Ovary (tissue), 9 donors: ENCODE measurements around the gene FBXW7. TPM values are rescaled to one million over a fixed set of nuclear protein-coding genes. Genes with fewer than 3 reads are reported as not detected.

Source experiments
- DNase-seq, 5 donors: peaks; one replicate each; pipeline ENCODE4 v3.0.0-alpha.2; 2019 to 2020
- H3K27ac ChIP-seq, 2 donors: fragments of 200-600 bp; one replicate each; pipeline versions ENCODE4 v1.5.1 to v1.8.0; 2019 to 2022
- H3K27me3 ChIP-seq: fragments of 200-600 bp; one replicate; pipeline ENCODE4 v1.8.0; 2022
- H3K36me3 ChIP-seq: fragments of 200-600 bp; sonication (generic); one replicate; pipeline ENCODE4 v1.5.1; 2019
- H3K4me1 ChIP-seq: one replicate; pipeline ENCODE4 v1.8.1; 2013; ENCODE audit warnings: mild to moderate bottlenecking, moderate library complexity; ENCODE audit not compliant: insufficient read depth
- H3K4me3 ChIP-seq: fragments of 200-600 bp; sonication (generic); one replicate; pipeline ENCODE4 v1.5.1; 2017
- H3K9me3 ChIP-seq, 2 donors: fragments of 200-600 bp in 1 of 2; sonication (generic) in 1 of 2; one replicate each; pipeline versions ENCODE4 v1.5.1 to v1.8.1; 2013 to 2019; ENCODE audit warnings: mild to moderate bottlenecking in 1 of 2, moderate library complexity in 1 of 2
- EP300 ChIP-seq: sonication (generic); formaldehyde crosslinking; IDR thresholded peaks from one replicate; pipeline ENCODE4 v1.6.1; 2017; ENCODE audit warnings: antibody characterized with exemption
- POLR2A ChIP-seq: fragments of 450-650 bp; IDR thresholded peaks from one replicate; pipeline ENCODE4 v1.6.1; 2017; ENCODE audit warnings: antibody characterized with exemption, mild to moderate bottlenecking, moderate library complexity
- WGBS, 3 donors: extraction: QIAGEN DNeasy Blood & Tissue Kit in 1 of 3; methylation state at CpG; one replicate each; pipeline versions ENCODE4 v1.1.5 to v1.1.7; 2013 to 2017; 5-methylcytosine and 5-hydroxymethylcytosine counted together
- intact Hi-C, 4 donors: fragments of 100-400 bp; cut with DNase I; formaldehyde crosslinking; loops; one replicate each; pipeline versions ENCODE4 v1.11.0 to v1.15.1; 2022 to 2023
- polyA plus RNA-seq, 2 donors: library from polyadenylated mRNA; stranded (reverse); fragments of 200-250 nt in 1 of 2; fragments of 350-450 nt in 1 of 2; fragmentation: Illumina TruSeq in 1 of 2; extraction: RNeasy Lipid Tissue Mini Kit (QIAGEN cat#74804) in 1 of 2; gene quantifications; one replicate each; pipeline ENCODE4 v1.2.3, GENCODE V29; 2013 to 2014
- total RNA-seq, 7 donors: library from RNA; depleted of rRNA in 2 of 7; stranded (reverse); fragments of >200 nt in 2 of 7; fragmentation: NEBNext Ultra II Directional in 3 of 7; extraction: Animal tissue kit (Norgen Biotek cat#: 25700) in 3 of 7; gene quantifications; one replicate each; pipeline versions ENCODE4 v1.1.0 to v1.2.4, GENCODE V29; 2016 to 2023
- TF ChIP-seq, protein P1 (sequence below), 3 donors: fragments of 450-650 bp in 2 of 3; fragments of 200-600 bp in 1 of 3; IDR thresholded peaks; one replicate each; pipeline versions ENCODE4 v1.5.1 to v1.8.0; 2016 to 2022; ENCODE audit warnings: antibody characterized with exemption in 3 of 3, mild to moderate bottlenecking in 1 of 3
- donor health status: DM: no; HTN: no; CAD: no; lungs with moderate emphysema.
- donor health status: DM: no; HTN: no; CAD: no.
- donor health status: Bipolar disorder and iron deficiency.
- donor health status: DM: yes; HTN: yes; CAD: no.
- donor health status: DM: no; HTN: no; CAD: no.
- donor health status: DM: yes; HTN: yes; CAD: no.

Gene FBXW7
- total and polyA plus RNA-seq, 9 donors, result 9.1 to 66.8 (median 42.9) TPM

DNA sequence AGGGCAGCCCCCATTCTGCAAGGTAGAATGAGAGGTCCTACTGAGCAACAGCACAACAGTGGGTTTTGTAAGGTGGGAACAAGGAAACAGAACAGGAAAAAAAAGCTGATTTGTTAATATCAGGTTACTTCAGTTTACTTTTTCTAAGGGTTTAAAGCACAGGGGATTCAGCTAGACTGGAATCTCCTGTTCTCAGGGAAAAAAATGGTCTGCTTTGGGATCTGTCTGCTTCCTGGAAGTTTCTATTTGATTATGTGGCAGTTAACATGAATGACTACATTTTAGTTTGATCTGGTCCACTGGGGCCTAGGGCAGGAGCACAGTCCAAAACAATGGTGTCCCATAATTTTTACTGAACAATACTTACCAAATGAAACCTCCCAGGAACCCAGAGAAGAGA lies 104.6 kb downstream of the FBXW7 start:
- Histone ChIP-seq H3K4me3 (no peak overlapping the region), H3K4me1 (peaks cover 2% of the 10 kb centered on the region), H3K27me3 (no peaks in the 10 kb centered on the region), H3K27ac (no peak overlapping the region), H3K36me3 (no peaks in the 10 kb centered on the region), H3K9me3 (no peaks in the 10 kb centered on the region)
- TF ChIP-seq, protein P1, sequence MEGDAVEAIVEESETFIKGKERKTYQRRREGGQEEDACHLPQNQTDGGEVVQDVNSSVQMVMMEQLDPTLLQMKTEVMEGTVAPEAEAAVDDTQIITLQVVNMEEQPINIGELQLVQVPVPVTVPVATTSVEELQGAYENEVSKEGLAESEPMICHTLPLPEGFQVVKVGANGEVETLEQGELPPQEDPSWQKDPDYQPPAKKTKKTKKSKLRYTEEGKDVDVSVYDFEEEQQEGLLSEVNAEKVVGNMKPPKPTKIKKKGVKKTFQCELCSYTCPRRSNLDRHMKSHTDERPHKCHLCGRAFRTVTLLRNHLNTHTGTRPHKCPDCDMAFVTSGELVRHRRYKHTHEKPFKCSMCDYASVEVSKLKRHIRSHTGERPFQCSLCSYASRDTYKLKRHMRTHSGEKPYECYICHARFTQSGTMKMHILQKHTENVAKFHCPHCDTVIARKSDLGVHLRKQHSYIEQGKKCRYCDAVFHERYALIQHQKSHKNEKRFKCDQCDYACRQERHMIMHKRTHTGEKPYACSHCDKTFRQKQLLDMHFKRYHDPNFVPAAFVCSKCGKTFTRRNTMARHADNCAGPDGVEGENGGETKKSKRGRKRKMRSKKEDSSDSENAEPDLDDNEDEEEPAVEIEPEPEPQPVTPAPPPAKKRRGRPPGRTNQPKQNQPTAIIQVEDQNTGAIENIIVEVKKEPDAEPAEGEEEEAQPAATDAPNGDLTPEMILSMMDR (IDR thresholded peaks at IDR 0.05), result no peak
- TF ChIP-seq POLR2A, result no peak
- no peak for TF ChIP-seq EP300
- DNase-seq, result no peak
- intact Hi-C loops, result no loop called here

DNA sequence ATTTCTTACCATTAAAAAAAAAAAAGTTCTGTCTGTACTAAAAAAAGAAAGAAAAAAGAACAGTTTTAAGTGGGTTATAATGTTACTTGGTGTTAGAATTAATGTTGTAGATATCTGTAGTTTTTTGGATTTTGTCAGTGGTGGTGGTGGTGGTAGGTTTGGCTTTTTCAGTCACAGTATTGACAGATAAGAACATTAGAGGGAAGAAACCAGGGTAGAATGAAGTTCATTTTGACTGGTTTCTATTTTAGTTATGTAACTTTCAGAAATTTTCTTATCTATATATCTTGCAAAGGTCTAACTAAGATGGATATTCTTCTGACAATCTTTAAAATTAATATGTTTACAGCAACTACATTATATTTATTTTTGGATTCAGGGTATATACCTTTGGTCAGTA lies 105.4 kb downstream of the FBXW7 start:
- TF ChIP-seq, protein P1 (IDR thresholded peaks at IDR 0.05), result no peak
- no peak for TF ChIP-seq POLR2A
- TF ChIP-seq EP300, result no peak
- Histone ChIP-seq H3K27ac (no peak overlapping the region), H3K36me3 (no peaks in the 10 kb centered on the region), H3K27me3 (no peaks in the 10 kb centered on the region), H3K4me3 (no peak overlapping the region), H3K4me1 (peaks cover 2% of the 10 kb centered on the region), H3K9me3 (no peaks in the 10 kb centered on the region)
- DNase-seq, result no peak
- intact Hi-C loops, result no loop called here

DNA sequence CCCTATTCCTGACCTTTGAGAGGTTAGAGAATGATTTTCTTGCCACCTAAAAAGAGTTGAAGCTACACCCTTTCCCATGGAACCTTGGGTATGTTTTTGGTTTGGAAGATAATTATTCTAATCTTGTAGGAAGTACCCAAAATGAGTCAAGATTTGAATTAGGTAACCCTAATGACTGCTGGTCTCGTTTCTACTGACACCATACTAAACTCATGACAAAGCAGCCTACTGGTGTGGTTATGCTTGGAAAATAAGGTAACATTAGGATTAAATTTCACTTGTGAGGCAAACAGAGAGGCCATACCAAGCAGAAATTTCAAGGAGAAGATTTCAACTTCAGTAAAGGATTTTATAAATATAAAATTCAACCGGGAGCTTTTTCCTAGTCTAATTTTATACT lies 107.9 kb downstream of the FBXW7 start:
- no peaks in the 10 kb centered on the region for H3K36me3 ChIP-seq
- WGBS, 3 donors, result 85 to 91% (median 86%) methylated on average over 2 of the region's 2 CpGs
- TF ChIP-seq POLR2A, result no peak
- no peak for TF ChIP-seq EP300
- TF ChIP-seq, protein P1 (IDR thresholded peaks at IDR 0.05), result no peak
- H3K9me3 ChIP-seq, result no peaks in the 10 kb centered on the region
- DNase-seq, result no peak
- intact Hi-C loops, result no loop called here
- H3K27me3 ChIP-seq, result no peaks in the 10 kb centered on the region
- peaks cover 2% of the 10 kb centered on the region for H3K4me1 ChIP-seq
- no peak overlapping the region for H3K4me3 ChIP-seq
- no peak overlapping the region for H3K27ac ChIP-seq

DNA sequence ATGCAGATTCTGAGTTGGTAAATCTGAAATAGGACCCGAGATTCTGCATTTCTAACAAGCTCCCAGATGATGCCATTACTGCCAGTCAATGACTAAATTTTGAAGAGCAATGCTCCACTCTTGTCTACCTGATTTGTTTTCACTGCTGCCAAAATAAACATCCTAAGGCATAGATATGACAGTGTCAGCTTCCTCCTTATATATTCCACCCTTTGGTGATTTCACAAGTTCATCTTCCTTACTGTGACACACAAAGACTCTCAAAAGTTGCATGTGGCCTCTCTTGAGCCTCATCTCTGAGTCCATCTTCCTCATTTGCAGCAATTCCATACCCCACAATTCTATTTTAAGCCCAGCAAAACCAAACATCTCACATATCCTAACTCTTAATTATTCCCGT lies 110.9 kb downstream of the FBXW7 start:
- Histone ChIP-seq H3K36me3 (no peaks in the 10 kb centered on the region), H3K4me1 (peaks cover 7% of the 10 kb centered on the region), H3K27ac (no peak overlapping the region), H3K9me3 (no peaks in the 10 kb centered on the region), H3K4me3 (no peak overlapping the region), H3K27me3 (no peaks in the 10 kb centered on the region)
- TF ChIP-seq EP300, result no peak
- no peak for TF ChIP-seq POLR2A
- TF ChIP-seq, protein P1 (IDR thresholded peaks at IDR 0.05), result no peak
- whole genome bisulfite sequencing, 3 donors, result 75 to 86% (median 78%) methylated on average over 2 of the region's 2 CpGs
- no peak for DNase-seq
- intact Hi-C loops, result no loop called here

DNA sequence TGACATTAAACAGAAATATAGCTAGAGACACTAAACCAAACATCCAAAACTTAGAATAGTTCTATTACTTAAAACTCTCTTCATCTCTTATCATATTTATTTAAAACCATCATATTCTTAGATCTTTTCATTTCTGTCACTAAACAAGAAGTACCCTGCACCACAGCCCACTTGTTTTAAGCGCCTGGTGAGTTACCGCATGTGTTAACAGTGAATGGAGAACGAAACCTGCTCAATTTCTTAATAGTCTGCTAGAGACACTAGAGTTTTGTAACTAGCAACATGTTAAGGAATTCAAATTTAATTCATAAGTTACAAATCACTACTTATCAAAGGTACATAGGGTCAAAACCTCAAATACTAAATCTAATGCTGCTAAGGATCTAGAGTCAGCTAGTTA lies 111.5 kb downstream of the FBXW7 start:
- no peaks in the 10 kb centered on the region for H3K27me3 ChIP-seq
- intact Hi-C loops, result no loop called here

More for the DNA sequence above, 111.5 kb downstream of the FBXW7 start:
- WGBS, 3 donors, result 98% methylated on average over 3 of the region's 3 CpGs
- DNase-seq, result no peak
- TF ChIP-seq, protein P1 (IDR thresholded peaks at IDR 0.05), result no peak
- TF ChIP-seq POLR2A (no peak), EP300 (no peak)
- Histone ChIP-seq H3K4me1 (peaks cover 7% of the 10 kb centered on the region), H3K9me3 (no peaks in the 10 kb centered on the region), H3K27ac (no peak overlapping the region), H3K4me3 (no peak overlapping the region), H3K36me3 (no peaks in the 10 kb centered on the region)
